Measurements from ENCODE around the gene RAD21L1.
A peak's percentile ranks its signal among the peaks of the same experiment; 100 is the strongest.

Gene RAD21L1

DNA sequence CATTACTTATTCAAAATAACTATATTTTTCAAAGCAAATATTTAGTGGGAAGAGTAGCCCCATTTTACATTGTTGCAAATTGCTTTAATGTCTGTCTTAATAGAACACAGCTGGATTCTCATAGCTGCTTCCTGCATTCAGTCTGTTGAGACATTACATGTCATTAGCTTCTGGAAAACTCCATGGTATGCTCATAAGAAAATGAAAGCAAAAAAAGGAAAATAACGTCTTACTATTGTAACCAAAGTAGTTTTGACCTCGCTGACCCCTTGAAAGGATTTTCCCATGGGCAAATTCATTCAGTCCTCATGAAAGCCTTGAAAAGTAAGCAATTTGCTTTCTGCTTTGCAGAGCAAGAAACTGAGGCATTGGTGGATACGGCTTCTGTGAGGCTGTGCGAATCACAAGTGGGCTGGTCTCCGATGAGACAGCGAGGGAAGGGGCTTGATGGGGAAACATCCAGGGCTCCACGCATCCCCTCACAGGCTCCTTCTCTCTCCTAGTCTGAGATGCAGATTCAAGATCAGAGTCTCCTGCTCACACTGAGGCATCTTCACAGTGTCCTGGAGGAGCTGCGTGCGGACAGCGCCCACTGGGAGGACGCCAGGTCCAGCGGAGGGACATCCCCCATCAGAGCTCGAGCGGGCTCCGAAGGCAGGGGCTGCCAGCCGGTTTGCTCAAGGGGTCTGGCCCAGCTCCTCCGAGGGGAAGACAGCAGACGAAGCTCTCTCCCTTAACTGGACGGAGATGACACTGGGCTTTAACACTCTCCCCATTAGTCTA is 19.3 kb upstream of the RAD21L1 start:
- Histone ChIP-seq H3K4me1 (ENCODE audit: control insufficient read depth in 1 of 2, insufficient read depth in 2 of 2, low read length in 2 of 2) (no peaks in the 10 kb centered on the region), H4K12ac (ENCODE audit: low read depth, low read length) (no peak overlapping the region), H2AFZ (ENCODE audit: insufficient read depth, low read length, poor library complexity) (no peak overlapping the region), H3K18ac (ENCODE audit: low read length) (no peak overlapping the region), H3K23ac (ENCODE audit: low read length) (no peak overlapping the region), H3K4me3 (ENCODE audit: low read depth, low read length) (no peak overlapping the region), H4K8ac (ENCODE audit: low read depth, low read length) (no peak overlapping the region), H3K79me1 (ENCODE audit: low read length) (no peaks in the 10 kb centered on the region), H2AK5ac (ENCODE audit: low read length) (no peak overlapping the region), H3K27me3 (ENCODE audit: insufficient read depth, low read length) (no peaks in the 10 kb centered on the region), H3K27ac (ENCODE audit: low read depth, low read length) (no peak overlapping the region), H2BK5ac (ENCODE audit: low read depth, low read length, poor library complexity) (no peak overlapping the region), H4K91ac (ENCODE audit: low read depth, low read length) (no peak overlapping the region), H3K79me2 (ENCODE audit: control insufficient read depth, insufficient read depth, low read length, poor library complexity) (no peaks in the 10 kb centered on the region), H3K4ac (ENCODE audit: low read depth, low read length) (no peak overlapping the region), H3K4me2 (ENCODE audit: low read length) (no peak overlapping the region), H2BK120ac (ENCODE audit: insufficient read depth, low read length, poor library complexity) (no peak overlapping the region), H2BK12ac (ENCODE audit: low read length) (no peak overlapping the region), H3K36me3 (ENCODE audit: control insufficient read depth in 1 of 2, insufficient read depth in 2 of 2, low read length in 2 of 2) (no peaks in the 10 kb centered on the region), H3K14ac (ENCODE audit: low read length) (no peak overlapping the region), H3K9me3 (ENCODE audit: insufficient read depth, low read depth, low read length) (no peaks in the 10 kb centered on the region), H3K9ac (ENCODE audit: low read length) (no peak overlapping the region)
- no CpG with 5 or more reads among the region's 19 CpGs for WGBS (ENCODE audit: extremely low coverage, insufficient coverage, insufficient read length)
- no peak for DNase-seq

DNA sequence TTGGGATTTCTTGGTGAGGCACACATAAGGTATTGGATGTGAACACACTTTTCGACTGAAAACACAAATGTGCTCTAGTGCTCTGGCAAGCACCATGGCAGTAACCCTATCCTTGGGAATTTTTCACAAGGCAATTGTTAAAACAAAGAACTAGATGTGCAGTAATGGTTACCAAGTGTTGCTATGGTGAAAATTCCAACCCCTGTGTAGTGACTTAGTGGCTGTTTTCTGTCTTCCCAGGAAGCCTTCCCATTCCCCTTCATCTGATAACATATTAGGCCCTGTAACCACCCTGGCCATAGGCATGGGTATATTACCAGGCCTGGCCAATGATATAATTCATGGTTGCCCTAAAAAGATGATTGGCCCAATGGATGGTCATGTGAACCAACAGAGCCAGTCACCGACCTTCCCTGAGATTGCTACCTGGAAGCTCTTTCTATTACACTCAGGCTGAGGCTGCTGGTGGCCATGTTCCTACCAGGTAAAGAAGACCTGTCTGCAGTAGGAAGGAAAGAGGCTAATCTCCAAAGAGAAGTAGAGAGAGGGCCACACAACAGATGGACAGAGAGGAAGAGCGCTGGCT is 18.5 kb upstream of the RAD21L1 start:
- no peak overlapping the region for H2AFZ ChIP-seq (ENCODE audit: insufficient read depth, low read length, poor library complexity)
- H3K18ac ChIP-seq (ENCODE audit: low read length), result no peak overlapping the region
- H2AK5ac ChIP-seq (ENCODE audit: low read length), result no peak overlapping the region
- no peaks in the 10 kb centered on the region for H3K79me2 ChIP-seq (ENCODE audit: control insufficient read depth, insufficient read depth, low read length, poor library complexity)
- no peaks in the 10 kb centered on the region for H3K79me1 ChIP-seq (ENCODE audit: low read length)
- H3K27ac ChIP-seq (ENCODE audit: low read depth, low read length), result no peak overlapping the region
- no CpG with 5 or more reads among the region's 3 CpGs for WGBS (ENCODE audit: extremely low coverage, insufficient coverage, insufficient read length)
- H4K12ac ChIP-seq (ENCODE audit: low read depth, low read length), result no peak overlapping the region
- no peak overlapping the region for H3K4me3 ChIP-seq (ENCODE audit: low read depth, low read length)
- no peak for DNase-seq
- no peaks in the 10 kb centered on the region for H3K36me3 ChIP-seq (ENCODE audit: control insufficient read depth in 1 of 2, insufficient read depth in 2 of 2, low read length in 2 of 2)
- no peak overlapping the region for H3K4me2 ChIP-seq (ENCODE audit: low read length)
- no peak overlapping the region for H3K4ac ChIP-seq (ENCODE audit: low read depth, low read length)
- H3K14ac ChIP-seq (ENCODE audit: low read length), result no peak overlapping the region
- H2BK12ac ChIP-seq (ENCODE audit: low read length), result no peak overlapping the region
- no peak overlapping the region for H2BK5ac ChIP-seq (ENCODE audit: low read depth, low read length, poor library complexity)
- no peaks in the 10 kb centered on the region for H3K9me3 ChIP-seq (ENCODE audit: insufficient read depth, low read depth, low read length)
- no peaks in the 10 kb centered on the region for H3K4me1 ChIP-seq (ENCODE audit: control insufficient read depth in 1 of 2, insufficient read depth in 2 of 2, low read length in 2 of 2)
- H4K8ac ChIP-seq (ENCODE audit: low read depth, low read length), result no peak overlapping the region
- no peaks in the 10 kb centered on the region for H3K27me3 ChIP-seq (ENCODE audit: insufficient read depth, low read length)
- no peak overlapping the region for H2BK120ac ChIP-seq (ENCODE audit: insufficient read depth, low read length, poor library complexity)
- no peak overlapping the region for H3K23ac ChIP-seq (ENCODE audit: low read length)
- no peak overlapping the region for H3K9ac ChIP-seq (ENCODE audit: low read length)
- no peak overlapping the region for H4K91ac ChIP-seq (ENCODE audit: low read depth, low read length)

DNA sequence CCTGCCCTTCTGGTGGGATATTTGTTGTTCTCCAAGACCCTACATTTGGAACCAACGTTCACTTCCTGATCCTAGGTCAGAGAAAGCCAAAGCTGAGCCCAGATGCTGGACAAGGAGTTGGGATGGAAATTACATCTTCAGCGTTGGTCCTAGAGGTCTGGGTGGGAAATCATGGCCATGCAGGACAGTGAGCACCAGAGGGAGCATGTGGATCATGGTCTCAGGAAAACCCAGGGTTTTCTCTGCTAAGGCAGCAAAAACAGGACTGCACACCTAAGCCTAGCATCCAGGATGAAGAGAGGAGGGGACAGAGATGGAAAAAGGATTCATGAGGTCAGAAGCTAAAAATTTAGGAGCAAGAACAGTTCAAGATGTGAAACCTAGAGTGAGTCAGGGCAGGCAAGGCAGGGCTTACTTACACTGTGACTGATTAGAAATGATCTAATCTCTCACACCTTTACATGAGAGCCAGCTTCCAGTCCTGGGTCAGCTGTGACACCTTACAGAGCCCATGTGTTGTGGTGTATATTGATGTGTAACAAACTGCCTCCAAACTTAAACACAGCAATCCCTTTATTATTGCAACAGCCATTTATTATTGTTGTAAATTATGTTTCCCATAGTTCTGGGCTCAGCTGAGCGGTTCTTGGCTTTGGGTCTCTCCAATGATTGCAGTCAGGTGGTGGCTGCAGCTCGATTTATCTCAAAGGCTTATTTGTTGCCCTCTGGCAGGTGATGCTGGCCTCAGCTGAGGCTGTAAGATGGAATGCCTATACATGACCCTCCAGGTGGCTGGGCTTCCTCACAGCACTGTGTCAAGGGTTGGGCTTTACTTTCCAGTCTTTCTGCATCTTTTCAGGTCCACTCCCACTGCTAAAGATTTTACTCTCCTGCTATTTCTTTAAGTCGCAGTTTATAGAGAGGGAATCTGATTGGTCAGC is 16.1 kb upstream of the RAD21L1 start:
- H3K36me3 ChIP-seq (ENCODE audit: control insufficient read depth in 1 of 2, insufficient read depth in 2 of 2, low read length in 2 of 2), result no peaks in the 10 kb centered on the region

DNA sequence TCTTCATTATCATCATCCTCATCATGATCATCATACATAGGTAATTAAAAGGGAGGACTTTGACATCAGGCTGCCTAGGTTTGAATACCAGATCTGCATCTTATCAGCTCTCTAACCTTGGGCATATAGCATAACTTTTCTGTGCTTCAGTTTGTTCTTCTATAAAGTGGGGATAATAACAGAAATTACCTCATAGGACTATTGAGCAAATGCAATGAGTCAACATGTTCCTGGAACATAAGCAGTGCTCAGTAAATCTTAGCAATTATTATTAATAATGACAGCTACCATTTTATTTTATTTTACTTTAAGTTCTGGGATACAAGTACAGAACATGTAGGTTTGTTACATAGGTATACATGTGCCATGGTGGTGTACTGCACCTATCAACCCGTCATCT is 15.3 kb upstream of the RAD21L1 start:
- no peaks in the 10 kb centered on the region for H3K79me1 ChIP-seq (ENCODE audit: low read length)
- H3K9me3 ChIP-seq (ENCODE audit: insufficient read depth, low read depth, low read length), result no peaks in the 10 kb centered on the region
- H2BK5ac ChIP-seq (ENCODE audit: low read depth, low read length, poor library complexity), result no peak overlapping the region
- no peak overlapping the region for H4K91ac ChIP-seq (ENCODE audit: low read depth, low read length)
- no peak overlapping the region for H2BK12ac ChIP-seq (ENCODE audit: low read length)
- no peak overlapping the region for H3K14ac ChIP-seq (ENCODE audit: low read length)
- no peak overlapping the region for H4K12ac ChIP-seq (ENCODE audit: low read depth, low read length)
- no peak overlapping the region for H3K18ac ChIP-seq (ENCODE audit: low read length)
- no peak overlapping the region for H2AK5ac ChIP-seq (ENCODE audit: low read length)
- H3K9ac ChIP-seq (ENCODE audit: low read length), result no peak overlapping the region
- H3K27ac ChIP-seq (ENCODE audit: low read depth, low read length), result no peak overlapping the region
- H3K27me3 ChIP-seq (ENCODE audit: insufficient read depth, low read length), result no peaks in the 10 kb centered on the region
- H3K4me1 ChIP-seq (ENCODE audit: control insufficient read depth in 1 of 2, insufficient read depth in 2 of 2, low read length in 2 of 2), result peaks cover 0 to 2% of the 10 kb centered on the region in 2 experiments
- H3K4ac ChIP-seq (ENCODE audit: low read depth, low read length), result no peak overlapping the region
- DNase-seq, result peak in 1 of 2 donors; percentile 66
- H2BK120ac ChIP-seq (ENCODE audit: insufficient read depth, low read length, poor library complexity), result no peak overlapping the region
- no peak overlapping the region for H3K23ac ChIP-seq (ENCODE audit: low read length)
- no peaks in the 10 kb centered on the region for H3K79me2 ChIP-seq (ENCODE audit: control insufficient read depth, insufficient read depth, low read length, poor library complexity)
- no peak overlapping the region for H3K4me2 ChIP-seq (ENCODE audit: low read length)
- H2AFZ ChIP-seq (ENCODE audit: insufficient read depth, low read length, poor library complexity), result no peak overlapping the region
- no peak overlapping the region for H3K4me3 ChIP-seq (ENCODE audit: low read depth, low read length)
- WGBS (ENCODE audit: extremely low coverage, insufficient coverage, insufficient read length), result no CpG with 5 or more reads among the region's 1 CpG
- H3K36me3 ChIP-seq (ENCODE audit: control insufficient read depth in 1 of 2, insufficient read depth in 2 of 2, low read length in 2 of 2), result no peaks in the 10 kb centered on the region
- no peak overlapping the region for H4K8ac ChIP-seq (ENCODE audit: low read depth, low read length)

More for the DNA sequence above, 16.1 kb upstream of the RAD21L1 start:
- H3K9me3 ChIP-seq (ENCODE audit: insufficient read depth, low read depth, low read length), result no peaks in the 10 kb centered on the region
- no peaks in the 10 kb centered on the region for H3K79me1 ChIP-seq (ENCODE audit: low read length)
- H3K18ac ChIP-seq (ENCODE audit: low read length), result no peak overlapping the region
- H3K79me2 ChIP-seq (ENCODE audit: control insufficient read depth, insufficient read depth, low read length, poor library complexity), result no peaks in the 10 kb centered on the region
- no peaks in the 10 kb centered on the region for H3K27me3 ChIP-seq (ENCODE audit: insufficient read depth, low read length)
- H3K4me3 ChIP-seq (ENCODE audit: low read depth, low read length), result no peak overlapping the region
- H4K12ac ChIP-seq (ENCODE audit: low read depth, low read length), result no peak overlapping the region
- no peak overlapping the region for H3K4ac ChIP-seq (ENCODE audit: low read depth, low read length)
- no peak overlapping the region for H2BK12ac ChIP-seq (ENCODE audit: low read length)
- peaks cover 0 to 2% of the 10 kb centered on the region in 2 experiments for H3K4me1 ChIP-seq (ENCODE audit: control insufficient read depth in 1 of 2, insufficient read depth in 2 of 2, low read length in 2 of 2)
- H2BK5ac ChIP-seq (ENCODE audit: low read depth, low read length, poor library complexity), result no peak overlapping the region
- H3K9ac ChIP-seq (ENCODE audit: low read length), result no peak overlapping the region
- no peak overlapping the region for H2AFZ ChIP-seq (ENCODE audit: insufficient read depth, low read length, poor library complexity)
- no peak overlapping the region for H2AK5ac ChIP-seq (ENCODE audit: low read length)
- DNase-seq, result peak; percentile 81 to 83
- WGBS (ENCODE audit: extremely low coverage, insufficient coverage, insufficient read length), result no CpG with 5 or more reads among the region's 5 CpGs
- H3K4me2 ChIP-seq (ENCODE audit: low read length), result no peak overlapping the region
- no peak overlapping the region for H3K27ac ChIP-seq (ENCODE audit: low read depth, low read length)
- no peak overlapping the region for H3K23ac ChIP-seq (ENCODE audit: low read length)
- H4K8ac ChIP-seq (ENCODE audit: low read depth, low read length), result no peak overlapping the region
- no peak overlapping the region for H3K14ac ChIP-seq (ENCODE audit: low read length)
- H2BK120ac ChIP-seq (ENCODE audit: insufficient read depth, low read length, poor library complexity), result no peak overlapping the region
- no peak overlapping the region for H4K91ac ChIP-seq (ENCODE audit: low read depth, low read length)

Data from trophoblast cell (in vitro differentiated cells and primary cell).